ENCODE data around the gene OSGIN1. TPM values are rescaled to one million over a fixed set of nuclear protein-coding genes. Genes with fewer than 3 reads are reported as not detected.
"Not testable (repeated sequence)": the region's sequence is repeated elsewhere in the genome, so short reads cannot be mapped to it uniquely, and the experiment has no call there.

Gene OSGIN1
- total RNA-seq, 2 donors from 2014 or later, result 4.4 to 9.4 TPM

GRCh38 chr16:83937922-83938885, 14.8 kb upstream of the OSGIN1 start:
- H3K27me3 ChIP-seq (replicated peaks; ENCODE audit: insufficient read depth), result no peaks in the 10 kb centered on the region
- no peak overlapping the region for H3K4me3 ChIP-seq
- 86% methylated on average over 18 of the region's 18 CpGs for WGBS
- no peaks in the 10 kb centered on the region for H3K4me1 ChIP-seq (replicated peaks)
- TF ChIP-seq POLR2AphosphoS5 (IDR thresholded peaks at IDR 0.05) (no peak), POLR2A (IDR thresholded peaks at IDR 0.05) (no peak), CTCF (IDR thresholded peaks at IDR 0.05) (no peak)
- no peaks in the 10 kb centered on the region for H3K36me3 ChIP-seq
- H3K9me3 ChIP-seq, result no peaks in the 10 kb centered on the region
- no peak for DNase-seq (ENCODE audit: low spot score)
- H3K27ac ChIP-seq, result no peak overlapping the region
- intact Hi-C loops (cut with DNase I), result no loop called here

DNA sequence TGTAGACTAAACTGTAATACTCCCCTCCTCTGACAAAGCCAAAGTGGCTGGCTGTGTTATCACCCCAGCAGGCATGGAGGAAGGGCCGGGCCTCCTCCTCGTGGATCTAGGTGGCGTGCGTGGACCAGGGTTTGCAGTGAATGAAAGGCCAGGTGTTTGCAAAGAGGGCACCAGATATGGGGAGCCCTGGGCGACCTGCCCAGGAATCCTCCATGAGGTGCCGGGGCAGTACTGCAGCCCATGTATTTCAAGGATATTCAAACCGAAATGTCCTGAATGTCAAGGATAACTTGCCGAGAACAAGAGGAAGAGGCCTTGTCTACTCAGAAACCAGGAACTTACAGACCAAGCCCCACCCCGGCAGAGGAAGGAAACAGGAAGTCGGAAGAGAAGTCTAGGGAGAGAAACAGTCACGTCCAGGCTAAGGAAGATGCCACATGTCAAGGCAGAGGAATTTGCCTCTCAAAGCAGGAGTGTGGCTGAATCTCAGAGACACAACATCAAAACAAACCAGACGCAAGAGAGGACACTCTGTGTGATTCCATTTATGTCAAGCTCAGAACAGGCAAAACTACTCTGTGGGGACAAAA, 13.7 kb upstream of the OSGIN1 start:
- no peaks in the 10 kb centered on the region for H3K4me1 ChIP-seq (replicated peaks)
- H3K36me3 ChIP-seq, result no peaks in the 10 kb centered on the region
- no peak overlapping the region for H3K27ac ChIP-seq
- WGBS, result 77% methylated on average over 12 of the region's 12 CpGs
- no peaks in the 10 kb centered on the region for H3K27me3 ChIP-seq (replicated peaks; ENCODE audit: insufficient read depth)
- TF ChIP-seq CTCF (IDR thresholded peaks at IDR 0.05) (no peak), POLR2A (IDR thresholded peaks at IDR 0.05) (no peak), POLR2AphosphoS5 (IDR thresholded peaks at IDR 0.05) (no peak)
- H3K4me3 ChIP-seq, result no peak overlapping the region
- no peaks in the 10 kb centered on the region for H3K9me3 ChIP-seq
- intact Hi-C loops (cut with DNase I), result no loop called here
- DNase-seq (ENCODE audit: low spot score), result no peak

GRCh38 chr16:83940119-83940518, 12.9 kb upstream of the OSGIN1 start:
- Histone ChIP-seq H3K36me3 (no peaks in the 10 kb centered on the region), H3K4me3 (no peak overlapping the region), H3K27me3 (replicated peaks; ENCODE audit: insufficient read depth) (no peaks in the 10 kb centered on the region), H3K9me3 (no peaks in the 10 kb centered on the region), H3K27ac (no peak overlapping the region), H3K4me1 (replicated peaks) (no peaks in the 10 kb centered on the region)
- no peak for DNase-seq (ENCODE audit: low spot score)
- WGBS, result 72% methylated on average over 12 of the region's 12 CpGs
- no peak for TF ChIP-seq POLR2AphosphoS5 (IDR thresholded peaks at IDR 0.05)
- TF ChIP-seq POLR2A (IDR thresholded peaks at IDR 0.05), result no peak
- no peak for TF ChIP-seq CTCF (IDR thresholded peaks at IDR 0.05)
- intact Hi-C loops (cut with DNase I), result no loop called here

DNA sequence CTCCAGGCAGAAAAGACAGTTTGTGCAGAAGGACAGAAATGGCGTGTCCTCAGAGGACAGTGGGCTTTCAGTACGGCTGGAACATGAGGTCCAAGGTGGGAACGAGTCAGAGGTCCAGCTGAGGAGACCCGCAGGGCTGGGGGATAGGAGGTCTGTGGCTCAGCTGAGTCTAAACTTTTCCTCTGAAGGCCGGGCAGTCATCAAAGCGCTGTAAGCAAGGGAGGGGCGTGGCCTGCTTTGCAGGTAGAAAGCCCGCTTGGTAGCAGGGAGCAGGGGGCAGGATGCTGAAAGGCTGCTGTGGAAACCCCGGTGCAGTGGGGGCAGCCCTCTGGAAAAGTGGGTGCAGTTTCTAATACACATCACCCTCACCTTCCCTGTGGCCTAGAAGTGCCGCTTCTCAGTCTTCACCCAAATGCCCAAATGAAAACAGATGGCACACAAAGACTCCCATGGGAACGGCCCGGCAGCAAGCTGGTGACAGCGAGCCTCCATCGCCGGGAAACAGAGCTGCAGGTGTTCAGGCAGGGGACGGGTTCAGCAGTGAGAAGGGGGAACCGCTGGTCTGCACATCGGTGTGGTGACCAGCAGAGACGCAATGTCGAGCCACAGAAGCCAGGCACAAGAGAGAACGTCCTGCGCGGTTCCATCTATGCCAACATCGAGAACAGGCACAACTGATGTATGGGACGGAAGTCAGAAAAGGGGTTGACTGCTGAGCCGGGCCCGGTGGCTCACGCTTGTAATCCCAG, 12.2 kb upstream of the OSGIN1 start:
- H3K36me3 ChIP-seq, result no peaks in the 10 kb centered on the region
- H3K27ac ChIP-seq, result no peak overlapping the region
- no peak for DNase-seq (ENCODE audit: low spot score)
- no peaks in the 10 kb centered on the region for H3K4me1 ChIP-seq (replicated peaks)
- TF ChIP-seq POLR2AphosphoS5 (IDR thresholded peaks at IDR 0.05) (no peak), CTCF (IDR thresholded peaks at IDR 0.05) (no peak), POLR2A (IDR thresholded peaks at IDR 0.05) (no peak)
- 75% methylated on average over 28 of the region's 28 CpGs for WGBS
- intact Hi-C loops (cut with DNase I), result no loop called here
- H3K4me3 ChIP-seq, result no peak overlapping the region
- H3K27me3 ChIP-seq (replicated peaks; ENCODE audit: insufficient read depth), result no peaks in the 10 kb centered on the region
- no peaks in the 10 kb centered on the region for H3K9me3 ChIP-seq

GRCh38 chr16:83941546-83941945, 11.5 kb upstream of the OSGIN1 start:
- H3K27me3 ChIP-seq (replicated peaks; ENCODE audit: insufficient read depth); H3K27ac ChIP-seq; intact Hi-C loops (cut with DNase I); H3K36me3 ChIP-seq; H3K4me1 ChIP-seq (replicated peaks); H3K4me3 ChIP-seq; DNase-seq (ENCODE audit: low spot score); H3K9me3 ChIP-seq: not testable (repeated sequence)
- WGBS, result 92% methylated on average over 9 of the region's 9 CpGs

Data from prostate gland (tissue), 2 donors.